GM23248 (cell line): ENCODE results near the gene SCNN1A.

Experiments used
- EZH2 ChIP-seq: fragments of 200-600 bp; sonication (generic); IDR thresholded peaks from 2 replicates; pipeline ENCODE4 v1.6.1; 2018; ENCODE audit warnings: antibody characterized with exemption, mild to moderate bottlenecking; ENCODE audit not compliant: insufficient read depth, poor library complexity, severe bottlenecking
- EZH2phosphoT487 ChIP-seq: fragments of 200-600 bp; sonication (generic); IDR thresholded peaks from 2 replicates; pipeline ENCODE4 v1.6.1; 2018; ENCODE audit warnings: antibody characterized with exemption, moderate library complexity, mild to moderate bottlenecking, low read depth; ENCODE audit not compliant: insufficient read depth

- TF ChIP-seq EZH2 (no peak), EZH2phosphoT487 (no peak)
Measured at GRCh38 chr12:6354495-6355393, 20.6 kb downstream of the SCNN1A start.
